Measurements from ENCODE around the gene PACS1.

DNA sequence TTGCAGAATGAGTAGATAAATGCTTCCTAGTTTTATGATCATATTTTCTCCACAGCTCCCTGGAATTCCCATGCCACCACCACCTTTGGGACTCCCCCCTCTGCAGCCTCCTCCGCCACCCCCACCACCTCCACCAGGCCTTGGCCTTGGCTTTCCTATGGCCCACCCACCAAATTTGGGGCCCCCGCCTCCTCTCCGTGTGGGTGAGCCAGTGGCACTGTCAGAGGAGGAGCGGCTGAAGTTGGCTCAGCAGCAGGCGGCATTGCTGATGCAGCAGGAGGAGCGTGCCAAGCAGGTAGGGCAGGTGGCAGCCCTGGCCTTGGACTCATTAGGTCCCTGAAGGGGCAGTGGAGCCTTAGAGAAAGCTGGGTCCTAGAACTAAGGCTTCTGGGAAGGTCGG, 15.1 kb upstream of the PACS1 start:
- TF ChIP-seq EZH2phosphoT487 (IDR thresholded peaks at IDR 0.05; ENCODE audit: borderline replicate concordance): no peak
- TF ChIP-seq, protein P1, sequence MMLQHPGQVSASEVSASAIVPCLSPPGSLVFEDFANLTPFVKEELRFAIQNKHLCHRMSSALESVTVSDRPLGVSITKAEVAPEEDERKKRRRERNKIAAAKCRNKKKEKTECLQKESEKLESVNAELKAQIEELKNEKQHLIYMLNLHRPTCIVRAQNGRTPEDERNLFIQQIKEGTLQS (IDR thresholded peaks at IDR 0.05): no peak
- TF ChIP-seq, protein P2, sequence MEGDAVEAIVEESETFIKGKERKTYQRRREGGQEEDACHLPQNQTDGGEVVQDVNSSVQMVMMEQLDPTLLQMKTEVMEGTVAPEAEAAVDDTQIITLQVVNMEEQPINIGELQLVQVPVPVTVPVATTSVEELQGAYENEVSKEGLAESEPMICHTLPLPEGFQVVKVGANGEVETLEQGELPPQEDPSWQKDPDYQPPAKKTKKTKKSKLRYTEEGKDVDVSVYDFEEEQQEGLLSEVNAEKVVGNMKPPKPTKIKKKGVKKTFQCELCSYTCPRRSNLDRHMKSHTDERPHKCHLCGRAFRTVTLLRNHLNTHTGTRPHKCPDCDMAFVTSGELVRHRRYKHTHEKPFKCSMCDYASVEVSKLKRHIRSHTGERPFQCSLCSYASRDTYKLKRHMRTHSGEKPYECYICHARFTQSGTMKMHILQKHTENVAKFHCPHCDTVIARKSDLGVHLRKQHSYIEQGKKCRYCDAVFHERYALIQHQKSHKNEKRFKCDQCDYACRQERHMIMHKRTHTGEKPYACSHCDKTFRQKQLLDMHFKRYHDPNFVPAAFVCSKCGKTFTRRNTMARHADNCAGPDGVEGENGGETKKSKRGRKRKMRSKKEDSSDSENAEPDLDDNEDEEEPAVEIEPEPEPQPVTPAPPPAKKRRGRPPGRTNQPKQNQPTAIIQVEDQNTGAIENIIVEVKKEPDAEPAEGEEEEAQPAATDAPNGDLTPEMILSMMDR (IDR thresholded peaks at IDR 0.05 in 2 of 3, conservative IDR thresholded peaks at IDR 0.05 in 1 of 3; ENCODE audit: borderline replicate concordance in 1 of 3, insufficient read depth in 1 of 3, low read depth in 2 of 3, low read length in 2 of 3): no peak
- no peak for TF ChIP-seq CEBPB (IDR thresholded peaks at IDR 0.05; ENCODE audit: low read depth)
- no peak for TF ChIP-seq SRF (IDR thresholded peaks at IDR 0.05; ENCODE audit: low read depth)
- TF ChIP-seq POLR2AphosphoS5 (IDR thresholded peaks at IDR 0.05; ENCODE audit: low read depth, low read length): no peak
- no peak for TF ChIP-seq YY1 (IDR thresholded peaks at IDR 0.05; ENCODE audit: extremely low read depth, insufficient replicate concordance, low read depth, low read length)
- TF ChIP-seq JUND (IDR thresholded peaks at IDR 0.05): no peak
- TF ChIP-seq, protein P3, sequence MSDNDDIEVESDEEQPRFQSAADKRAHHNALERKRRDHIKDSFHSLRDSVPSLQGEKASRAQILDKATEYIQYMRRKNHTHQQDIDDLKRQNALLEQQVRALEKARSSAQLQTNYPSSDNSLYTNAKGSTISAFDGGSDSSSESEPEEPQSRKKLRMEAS (IDR thresholded peaks at IDR 0.05): no peak
- TF ChIP-seq ZFX (IDR thresholded peaks at IDR 0.05): no peak

Data from HCT116 (cell line).